Spinal cord (tissue), 10 donors: ENCODE measurements around the gene CENPV. TPM values are rescaled to one million over a fixed set of nuclear protein-coding genes. Genes with fewer than 3 reads are reported as not detected.

Source experiments
- DNase-seq, 6 donors: peaks; one replicate each; pipeline versions ENCODE4 v3.0.0 to v3.0.0-alpha.2; 2013 to 2015; ENCODE audit warnings: low spot score in 6 of 6, low read depth in 4 of 6
- H3K27ac ChIP-seq: one replicate; pipeline ENCODE4 v1.5.1; 2013; ENCODE audit warnings: low read depth, low read length, control low read depth
- H3K27me3 ChIP-seq: one replicate; pipeline ENCODE4 v1.6.1; 2013; ENCODE audit warnings: low read length; ENCODE audit not compliant: control insufficient read depth, insufficient read depth
- H3K36me3 ChIP-seq: one replicate; pipeline ENCODE4 v1.6.1; 2013; ENCODE audit warnings: low read length; ENCODE audit not compliant: control insufficient read depth, insufficient read depth
- H3K4me1 ChIP-seq: one replicate; pipeline ENCODE4 v1.6.1; 2013; ENCODE audit warnings: low read length; ENCODE audit not compliant: control insufficient read depth, insufficient read depth
- H3K4me3 ChIP-seq: one replicate; pipeline ENCODE4 v1.5.1; 2013; ENCODE audit warnings: low read depth, low read length, control low read depth
- H3K9me3 ChIP-seq: one replicate; pipeline ENCODE4 v1.6.1; 2013; ENCODE audit warnings: low read length; ENCODE audit not compliant: control insufficient read depth, insufficient read depth
- WGBS: methylation state at CpG from one replicate; pipeline ENCODE4 v1.1.5; 2013; ENCODE audit warnings: missing lambda C conversion rate; ENCODE audit not compliant: insufficient coverage; 5-methylcytosine and 5-hydroxymethylcytosine counted together
- polyA plus RNA-seq, 2 donors: library from polyadenylated mRNA; unstranded; fragments of 120-200 nt; gene quantifications; one replicate each; pipeline ENCODE4 v1.2.1, GENCODE V29; 2013; ENCODE audit not compliant: insufficient read length in 2 of 2
- total RNA-seq, 2 donors: library from RNA; depleted of rRNA in 1 of 2; stranded (reverse); fragments of 120-200 nt in 1 of 2; fragments of >200 nt in 1 of 2; gene quantifications; one replicate each; pipeline versions ENCODE4 v1.2.3 to v1.2.4, GENCODE V29; 2013 to 2014
- donor health status: healthy.

CENPV gene
- total and polyA plus RNA-seq, 4 donors: 33.7 to 130 (median 96.6) TPM

- no peak overlapping the region for H3K4me3 ChIP-seq
- peaks cover 17% of the 10 kb centered on the region for H3K36me3 ChIP-seq
- no peak overlapping the region for H3K27ac ChIP-seq
- WGBS: 100% methylated on average over 1 of the region's 5 CpGs
- no peak for DNase-seq
- H3K4me1 ChIP-seq: peaks cover 42% of the 10 kb centered on the region
- H3K9me3 ChIP-seq: no peaks in the 10 kb centered on the region
- H3K27me3 ChIP-seq: peaks cover 3% of the 10 kb centered on the region
These were observed 30.6 kb upstream of the CENPV start for GRCh38 chr17:16383772-16384287.

- Histone ChIP-seq H3K27ac (no peak overlapping the region), H3K9me3 (no peaks in the 10 kb centered on the region), H3K4me1 (peaks cover 45% of the 10 kb centered on the region), H3K27me3 (peaks cover 3% of the 10 kb centered on the region), H3K4me3 (no peak overlapping the region), H3K36me3 (peaks cover 17% of the 10 kb centered on the region)
- 84% methylated on average over 4 of the region's 4 CpGs for WGBS
- no peak for DNase-seq
These were observed 29.9 kb upstream of the CENPV start for GRCh38 chr17:16383216-16383615.

GRCh38 chr17:16381496-16381820 is 28.2 kb upstream of the CENPV start:
- peak overlapping the region; percentile 77 for H3K4me3 ChIP-seq
- peaks cover 17% of the 10 kb centered on the region for H3K36me3 ChIP-seq
- H3K27ac ChIP-seq: peak overlapping the region; percentile 99
- no peak for DNase-seq
- no peaks in the 10 kb centered on the region for H3K9me3 ChIP-seq
- no peaks in the 10 kb centered on the region for H3K27me3 ChIP-seq
- 3% methylated on average over 14 of the region's 14 CpGs for WGBS
- peaks cover 35% of the 10 kb centered on the region for H3K4me1 ChIP-seq

GRCh38 chr17:16380640-16381495 is 27.6 kb upstream of the CENPV start, which contains the start of gene UBB:
Gene UBB, plus strand, starts transcription at chr17:16381091. Its CDS starts 817 bp downstream, at chr17:16381908.
- Histone ChIP-seq H3K36me3 (peaks cover 17% of the 10 kb centered on the region), H3K4me3 (peak within 1 kb of the TSS; percentile 77), H3K27me3 (no peaks in the 10 kb centered on the region), H3K4me1 (peaks cover 31% of the 10 kb centered on the region), H3K27ac (peak within 1 kb of the TSS; percentile 99), H3K9me3 (no peaks in the 10 kb centered on the region)
- 0% methylated on average over 61 of the region's 67 CpGs for WGBS
- DNase-seq: peak; percentile 91 to 100 (median 94)

- H3K27me3 ChIP-seq: no peaks in the 10 kb centered on the region
- peaks cover 31% of the 10 kb centered on the region for H3K4me1 ChIP-seq
- H3K9me3 ChIP-seq: no peaks in the 10 kb centered on the region
- H3K27ac ChIP-seq: no peak overlapping the region
- H3K4me3 ChIP-seq: no peak overlapping the region
- no peak for DNase-seq
- H3K36me3 ChIP-seq: peaks cover 17% of the 10 kb centered on the region
- WGBS: 91% methylated on average over 6 of the region's 8 CpGs
These were observed 26.4 kb upstream of the CENPV start for GRCh38 chr17:16379654-16380053.

- Histone ChIP-seq H3K27me3 (no peaks in the 10 kb centered on the region), H3K4me1 (peaks cover 30% of the 10 kb centered on the region), H3K36me3 (peaks cover 15% of the 10 kb centered on the region), H3K27ac (no peak overlapping the region), H3K4me3 (no peak overlapping the region), H3K9me3 (no peaks in the 10 kb centered on the region)
- no peak for DNase-seq
- 79% methylated on average over 13 of the region's 17 CpGs for WGBS
These were observed 25.5 kb upstream of the CENPV start for GRCh38 chr17:16378636-16379282.

GRCh38 chr17:16377941-16378341 is 24.7 kb upstream of the CENPV start:
- H3K4me3 ChIP-seq: no peak overlapping the region
- peak overlapping the region; percentile 83 for H3K27ac ChIP-seq
- peaks cover 24% of the 10 kb centered on the region for H3K4me1 ChIP-seq
- no peaks in the 10 kb centered on the region for H3K9me3 ChIP-seq
- WGBS: no CpG with 5 or more reads among the region's 2 CpGs
- peak in 1 of 6 donors; percentile 58 for DNase-seq
- H3K36me3 ChIP-seq: peaks cover 6% of the 10 kb centered on the region
- H3K27me3 ChIP-seq: no peaks in the 10 kb centered on the region

GRCh38 chr17:16374146-16374938 is 21.1 kb upstream of the CENPV start:
- 85% methylated on average over 7 of the region's 16 CpGs for WGBS
- no peaks in the 10 kb centered on the region for H3K9me3 ChIP-seq
- no peaks in the 10 kb centered on the region for H3K36me3 ChIP-seq
- H3K4me1 ChIP-seq: peaks cover 7% of the 10 kb centered on the region
- no peaks in the 10 kb centered on the region for H3K27me3 ChIP-seq
- H3K27ac ChIP-seq: no peak overlapping the region
- peak in 1 of 6 donors; percentile 53 for DNase-seq
- H3K4me3 ChIP-seq: no peak overlapping the region

GRCh38 chr17:16371742-16372141 is 18.5 kb upstream of the CENPV start:
- H3K4me3 ChIP-seq: no peak overlapping the region
- H3K4me1 ChIP-seq: no peaks in the 10 kb centered on the region
- no peak overlapping the region for H3K27ac ChIP-seq
- DNase-seq: no peak
- WGBS: no CpG with 5 or more reads among the region's 5 CpGs
- H3K9me3 ChIP-seq: no peaks in the 10 kb centered on the region
- no peaks in the 10 kb centered on the region for H3K36me3 ChIP-seq
- H3K27me3 ChIP-seq: no peaks in the 10 kb centered on the region
